Transverse colon (tissue), 4 donors: ENCODE measurements around the gene PPM1N. TPM values are rescaled to one million over a fixed set of nuclear protein-coding genes. Genes with fewer than 3 reads are reported as not detected.

ENCODE experiments used
- DNase-seq: peaks from one replicate; pipeline ENCODE4 v3.0.0-alpha.2; 2019
- H3K27ac ChIP-seq, 4 donors: fragments of 200-600 bp; sonication (generic); 2 replicates each; pipeline ENCODE4 v1.5.1; 2016 to 2018; ENCODE audit warnings: inconsistent platforms in 4 of 4
- H3K27me3 ChIP-seq: fragments of 200-600 bp; sonication (generic); 2 replicates; pipeline ENCODE4 v1.5.1; 2017; ENCODE audit warnings: inconsistent platforms
- H3K36me3 ChIP-seq, 4 donors: fragments of 200-600 bp; sonication (generic); 2 replicates each; pipeline ENCODE4 v1.5.1; 2017 to 2019; ENCODE audit warnings: inconsistent platforms in 4 of 4
- H3K4me1 ChIP-seq, 4 donors: fragments of 200-600 bp; sonication (generic); 2 replicates each; pipeline ENCODE4 v1.5.1; 2017 to 2020; ENCODE audit warnings: inconsistent platforms in 4 of 4
- H3K4me3 ChIP-seq, 4 donors: fragments of 200-600 bp; sonication (generic); 1 replicate in 1 of 4; 2 replicates in 3 of 4; pipeline versions ENCODE4 v1.5.1 to v1.6.1; 2017 to 2019; ENCODE audit warnings: inconsistent platforms in 4 of 4
- H3K9me3 ChIP-seq, 2 donors: fragments of 200-600 bp; sonication (generic); 2 replicates each; pipeline ENCODE4 v1.5.1; 2017 to 2019; ENCODE audit warnings: inconsistent platforms in 2 of 2
- EP300 ChIP-seq: sonication (generic); formaldehyde crosslinking; IDR thresholded peaks from one replicate; pipeline ENCODE4 v1.6.1; 2017; ENCODE audit warnings: antibody characterized with exemption, low read depth
- POLR2A ChIP-seq: fragments of 450-650 bp; IDR thresholded peaks from one replicate; pipeline ENCODE4 v1.6.1; 2016; ENCODE audit warnings: antibody characterized with exemption, mild to moderate bottlenecking, moderate library complexity
- POLR2AphosphoS5 ChIP-seq, 3 donors: sonication (generic); formaldehyde crosslinking; IDR thresholded peaks; one replicate each; pipeline ENCODE4 v1.6.1; 2016; ENCODE audit warnings: antibody characterized with exemption in 3 of 3
- WGBS, 2 donors: methylation state at CpG; one replicate each; pipeline ENCODE4 v1.1.5; 2018; ENCODE audit warnings: low coverage in 1 of 2; 5-methylcytosine and 5-hydroxymethylcytosine counted together
- in situ Hi-C, 4 donors: fragments of 200-750 bp; cut with MboI; loops; one replicate each; pipeline versions ENCODE4 v1.15.0 to v1.15.1; 2017; ENCODE audit warnings: low sequenced_read_pairs in 3 of 4, low pct_ligation_motif_present in 1 of 4, low pct_unique_long_range_greater_than_20kb in 1 of 4
- intact Hi-C: fragments of 100-400 bp; cut with DNase I; formaldehyde crosslinking; loops from one replicate; pipeline ENCODE4 v1.15.1; 2023; ENCODE audit warnings: low total_unique reads
- total RNA-seq, 4 donors: library from RNA; depleted of rRNA; stranded (reverse); fragments of >200 nt; gene quantifications; one replicate each; pipeline ENCODE4 v1.1.0, GENCODE V29; 2016
- TF ChIP-seq, protein P1 (sequence below), 5 experiments: fragments of 200-600 bp in 3 of 5; fragments of 450-650 bp in 2 of 5; sonication (generic) in 3 of 5; IDR thresholded peaks; 1 replicate in 2 of 5; 2 replicates in 3 of 5; pipeline ENCODE4 v1.5.1; 2016 to 2017; ENCODE audit warnings: antibody characterized with exemption in 5 of 5, inconsistent platforms in 3 of 5, mild to moderate bottlenecking in 2 of 5, moderate library complexity in 1 of 5

PPM1N gene
- total RNA-seq, 4 donors from 2014 or later = 1.00 to 4.3 (median 1.4) TPM; not detected in 1

DNA sequence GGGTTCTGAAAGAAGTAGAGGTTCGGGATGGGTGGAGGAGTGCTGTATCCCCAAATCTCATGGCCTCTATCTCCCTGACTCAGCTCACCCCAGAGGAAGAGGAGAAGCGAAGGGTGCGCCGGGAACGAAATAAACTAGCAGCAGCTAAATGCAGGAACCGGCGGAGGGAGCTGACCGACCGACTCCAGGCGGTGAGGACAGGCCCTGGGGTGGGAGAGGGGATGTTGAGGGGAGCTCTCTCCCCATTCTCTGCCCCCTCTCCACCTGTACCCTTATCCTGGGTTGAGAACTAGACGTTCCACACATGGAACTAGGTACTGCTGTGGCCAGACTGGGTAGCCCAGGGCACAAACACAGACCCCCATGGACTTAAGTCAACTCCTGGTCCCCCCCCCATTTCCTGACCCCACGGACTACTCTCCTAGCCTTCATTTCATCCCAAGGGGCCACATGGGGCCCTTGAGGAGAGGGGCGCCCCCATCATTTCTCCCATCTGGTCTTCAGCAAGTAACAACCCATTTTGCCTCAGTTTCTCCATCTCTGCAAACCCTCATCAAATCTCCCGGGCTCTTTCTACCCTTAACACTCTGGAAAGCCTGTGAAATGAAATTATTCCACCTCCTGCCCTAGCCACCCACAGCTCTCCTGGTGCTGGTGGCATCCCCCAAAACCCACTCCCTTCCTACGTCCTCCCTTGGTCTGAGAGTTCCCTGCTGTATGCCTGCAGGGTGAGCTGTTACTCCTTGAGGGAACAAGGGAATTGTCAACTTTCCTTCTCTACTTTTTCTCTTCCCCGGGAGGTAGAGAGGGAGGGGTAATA lies 26.9 kb upstream of the PPM1N start:
- Histone ChIP-seq H3K4me1 (peaks cover 19 to 35% (median 22%) of the 10 kb centered on the region in 4 donors), H3K27me3 (peaks cover 45% of the 10 kb centered on the region), H3K9me3 (no peaks in the 10 kb centered on the region), H3K4me3 (no peak overlapping the region), H3K36me3 (no peaks in the 10 kb centered on the region), H3K27ac (no peak overlapping the region)
- WGBS, 2 donors = 75 to 84% methylated on average over 10 to 16 of the region's 16 CpGs
- no peak for DNase-seq
- intact Hi-C loops (no loop called here), in situ Hi-C loops (no loop called here)
- TF ChIP-seq, protein P1, sequence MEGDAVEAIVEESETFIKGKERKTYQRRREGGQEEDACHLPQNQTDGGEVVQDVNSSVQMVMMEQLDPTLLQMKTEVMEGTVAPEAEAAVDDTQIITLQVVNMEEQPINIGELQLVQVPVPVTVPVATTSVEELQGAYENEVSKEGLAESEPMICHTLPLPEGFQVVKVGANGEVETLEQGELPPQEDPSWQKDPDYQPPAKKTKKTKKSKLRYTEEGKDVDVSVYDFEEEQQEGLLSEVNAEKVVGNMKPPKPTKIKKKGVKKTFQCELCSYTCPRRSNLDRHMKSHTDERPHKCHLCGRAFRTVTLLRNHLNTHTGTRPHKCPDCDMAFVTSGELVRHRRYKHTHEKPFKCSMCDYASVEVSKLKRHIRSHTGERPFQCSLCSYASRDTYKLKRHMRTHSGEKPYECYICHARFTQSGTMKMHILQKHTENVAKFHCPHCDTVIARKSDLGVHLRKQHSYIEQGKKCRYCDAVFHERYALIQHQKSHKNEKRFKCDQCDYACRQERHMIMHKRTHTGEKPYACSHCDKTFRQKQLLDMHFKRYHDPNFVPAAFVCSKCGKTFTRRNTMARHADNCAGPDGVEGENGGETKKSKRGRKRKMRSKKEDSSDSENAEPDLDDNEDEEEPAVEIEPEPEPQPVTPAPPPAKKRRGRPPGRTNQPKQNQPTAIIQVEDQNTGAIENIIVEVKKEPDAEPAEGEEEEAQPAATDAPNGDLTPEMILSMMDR (IDR thresholded peaks at IDR 0.05) = no peak
- TF ChIP-seq POLR2AphosphoS5 (IDR thresholded peaks at IDR 0.05) (no peak), EP300 (no peak), POLR2A (no peak)

DNA sequence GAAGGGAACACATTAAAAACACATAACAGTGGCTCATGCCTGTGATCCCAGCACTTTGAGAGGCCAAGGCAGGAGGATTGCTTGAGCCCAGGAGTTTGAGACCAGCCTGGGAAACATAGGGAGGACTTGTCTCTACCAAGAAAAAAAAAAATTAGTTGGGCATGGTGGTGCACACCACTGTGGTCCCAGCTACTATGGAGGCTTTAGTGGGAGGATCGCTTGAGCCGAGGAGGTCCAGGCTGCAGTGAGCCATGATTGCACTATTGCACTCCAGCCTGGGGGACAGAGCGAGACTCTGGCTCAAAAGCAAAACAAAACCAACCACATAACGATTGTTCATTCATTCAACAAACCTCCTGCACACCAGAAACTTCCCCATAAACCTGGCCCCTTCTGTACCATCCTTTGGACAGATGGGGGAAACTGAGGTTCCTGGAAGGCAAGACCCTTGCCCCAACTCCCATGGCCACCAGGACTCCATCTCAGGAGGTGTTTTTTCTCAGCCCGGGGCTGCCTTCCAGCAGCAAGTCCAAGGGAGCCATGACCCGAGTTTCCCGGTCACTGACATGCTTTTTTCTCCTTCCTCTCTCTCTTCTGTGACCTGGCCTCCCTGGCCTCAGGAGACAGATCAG lies 26.2 kb upstream of the PPM1N start:
- Histone ChIP-seq H3K9me3 (no peaks in the 10 kb centered on the region), H3K27me3 (peaks cover 49% of the 10 kb centered on the region), H3K4me3 (no peak overlapping the region), H3K36me3 (no peaks in the 10 kb centered on the region), H3K27ac (no peak overlapping the region), H3K4me1 (peaks cover 17 to 33% (median 20%) of the 10 kb centered on the region in 4 donors)
- in situ Hi-C loops = no loop called here
- TF ChIP-seq EP300 (no peak), POLR2AphosphoS5 (IDR thresholded peaks at IDR 0.05) (no peak), POLR2A (no peak)
- TF ChIP-seq, protein P1 (IDR thresholded peaks at IDR 0.05) = no peak
- intact Hi-C loops = no loop called here
- 50 to 80% methylated on average over 1 to 7 of the region's 7 CpGs for WGBS, 2 donors
- no peak for DNase-seq

DNA sequence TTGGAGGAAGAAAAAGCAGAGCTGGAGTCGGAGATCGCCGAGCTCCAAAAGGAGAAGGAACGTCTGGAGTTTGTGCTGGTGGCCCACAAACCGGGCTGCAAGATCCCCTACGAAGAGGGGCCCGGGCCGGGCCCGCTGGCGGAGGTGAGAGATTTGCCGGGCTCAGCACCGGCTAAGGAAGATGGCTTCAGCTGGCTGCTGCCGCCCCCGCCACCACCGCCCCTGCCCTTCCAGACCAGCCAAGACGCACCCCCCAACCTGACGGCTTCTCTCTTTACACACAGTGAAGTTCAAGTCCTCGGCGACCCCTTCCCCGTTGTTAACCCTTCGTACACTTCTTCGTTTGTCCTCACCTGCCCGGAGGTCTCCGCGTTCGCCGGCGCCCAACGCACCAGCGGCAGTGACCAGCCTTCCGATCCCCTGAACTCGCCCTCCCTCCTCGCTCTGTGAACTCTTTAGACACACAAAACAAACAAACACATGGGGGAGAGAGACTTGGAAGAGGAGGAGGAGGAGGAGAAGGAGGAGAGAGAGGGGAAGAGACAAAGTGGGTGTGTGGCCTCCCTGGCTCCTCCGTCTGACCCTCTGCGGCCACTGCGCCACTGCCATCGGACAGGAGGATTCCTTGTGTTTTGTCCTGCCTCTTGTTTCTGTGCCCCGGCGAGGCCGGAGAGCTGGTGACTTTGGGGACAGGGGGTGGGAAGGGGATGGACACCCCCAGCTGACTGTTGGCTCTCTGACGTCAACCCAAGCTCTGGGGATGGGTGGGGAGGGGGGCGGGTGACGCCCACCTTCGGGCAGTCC lies 25.5 kb upstream of the PPM1N start:
- in situ Hi-C loops = no loop called here
- no peak overlapping the region for H3K27ac ChIP-seq
- intact Hi-C loops = no loop called here
- H3K4me3 ChIP-seq = no peak overlapping the region
- H3K36me3 ChIP-seq = no peaks in the 10 kb centered on the region
- TF ChIP-seq POLR2AphosphoS5 (IDR thresholded peaks at IDR 0.05) (peak in 1 of 3 donors; percentile 13), POLR2A (no peak)
- H3K9me3 ChIP-seq = no peaks in the 10 kb centered on the region
- peaks cover 15 to 35% (median 18%) of the 10 kb centered on the region in 4 donors for H3K4me1 ChIP-seq
- DNase-seq = no peak
- peaks cover 49% of the 10 kb centered on the region for H3K27me3 ChIP-seq
- WGBS, 2 donors = 18 to 38% methylated on average over 2 to 33 of the region's 44 CpGs

DNA sequence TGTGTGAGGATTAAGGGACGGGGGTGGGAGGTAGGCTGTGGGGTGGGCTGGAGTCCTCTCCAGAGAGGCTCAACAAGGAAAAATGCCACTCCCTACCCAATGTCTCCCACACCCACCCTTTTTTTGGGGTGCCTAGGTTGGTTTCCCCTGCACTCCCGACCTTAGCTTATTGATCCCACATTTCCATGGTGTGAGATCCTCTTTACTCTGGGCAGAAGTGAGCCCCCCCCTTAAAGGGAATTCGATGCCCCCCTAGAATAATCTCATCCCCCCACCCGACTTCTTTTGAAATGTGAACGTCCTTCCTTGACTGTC lies 24.9 kb upstream of the PPM1N start:
- Histone ChIP-seq H3K27ac (no peak overlapping the region), H3K27me3 (peaks cover 49% of the 10 kb centered on the region), H3K36me3 (no peaks in the 10 kb centered on the region), H3K4me1 (peaks cover 16 to 35% (median 18%) of the 10 kb centered on the region in 4 donors), H3K4me3 (no peak overlapping the region), H3K9me3 (no peaks in the 10 kb centered on the region)
- 0 to 37% methylated on average over 1 to 4 of the region's 5 CpGs for WGBS, 2 donors
- intact Hi-C loops = no loop called here
- TF ChIP-seq POLR2A (no peak), EP300 (no peak), POLR2AphosphoS5 (IDR thresholded peaks at IDR 0.05) (no peak)
- TF ChIP-seq, protein P1 (IDR thresholded peaks at IDR 0.05) = no peak
- no peak for DNase-seq
- in situ Hi-C loops = no loop called here
